Loucy (cell line): ENCODE data around the gene VPS13D.

Experiments
- H2AFZ ChIP-seq: fragments of 200-600 bp; sonication (generic); 2 replicates; pipeline ENCODE4 v1.6.0; 2016; ENCODE audit warnings: antibody characterized with exemption, mild to moderate bottlenecking, low read length, moderate library complexity
- H3F3A ChIP-seq: fragments of 200-600 bp; 2 replicates; pipeline ENCODE4 v1.6.0; 2016; ENCODE audit warnings: antibody characterized with exemption, low read depth, mild to moderate bottlenecking
- H3K27me3 ChIP-seq: fragments of 200-600 bp; sonication (generic); 2 replicates; pipeline ENCODE4 v1.6.1; 2014; ENCODE audit warnings: low read length, mild to moderate bottlenecking; ENCODE audit not compliant: insufficient read depth, poor library complexity, severe bottlenecking
- H3K36me3 ChIP-seq: fragments of 200-600 bp; sonication (generic); 2 replicates; pipeline ENCODE4 v1.6.1; 2016; ENCODE audit warnings: low read length; ENCODE audit not compliant: insufficient read depth
- H3K4me1 ChIP-seq: fragments of 200-600 bp; sonication (generic); 2 replicates; pipeline ENCODE4 v1.5.1; 2014; ENCODE audit warnings: low read length, mild to moderate bottlenecking; ENCODE audit not compliant: insufficient read depth, poor library complexity, severe bottlenecking
- H3K4me2 ChIP-seq: fragments of 200-600 bp; sonication (generic); 2 replicates; pipeline ENCODE4 v1.6.0; 2014; ENCODE audit warnings: antibody characterized with exemption, low read length, low read depth, mild to moderate bottlenecking; ENCODE audit not compliant: poor library complexity, severe bottlenecking
- H3K4me3 ChIP-seq: fragments of 200-600 bp; sonication (generic); 2 replicates; pipeline ENCODE4 v1.5.1; 2014; ENCODE audit warnings: low read length, mild to moderate bottlenecking, mixed read lengths; ENCODE audit not compliant: poor library complexity, severe bottlenecking
- H3K79me2 ChIP-seq: fragments of 200-600 bp; sonication (generic); 2 replicates; pipeline ENCODE4 v1.6.1; 2014; ENCODE audit warnings: low read length; ENCODE audit not compliant: insufficient read depth
- H3K9ac ChIP-seq: fragments of 200-600 bp; sonication (generic); 2 replicates; pipeline ENCODE4 v1.6.0; 2014; ENCODE audit warnings: mild to moderate bottlenecking, low read depth, low read length, moderate library complexity; ENCODE audit not compliant: poor library complexity, severe bottlenecking
- H3K9me2 ChIP-seq: fragments of 200-600 bp; sonication (generic); replicated peaks from 2 replicates; pipeline ENCODE4 v1.6.1; 2016; ENCODE audit warnings: low read depth, low read length, mixed read lengths
- H3K9me3 ChIP-seq: fragments of 200-600 bp; sonication (generic); 2 replicates; pipeline ENCODE4 v1.6.1; 2014; ENCODE audit warnings: mild to moderate bottlenecking, antibody characterized with exemption, low read length, low read depth; ENCODE audit not compliant: insufficient read depth
- H4K20me1 ChIP-seq: fragments of 200-600 bp; sonication (generic); 2 replicates; pipeline ENCODE4 v1.6.0; 2014; ENCODE audit warnings: antibody characterized with exemption, low read length, mild to moderate bottlenecking; ENCODE audit not compliant: insufficient read depth, poor library complexity, severe bottlenecking
- CTCF ChIP-seq: fragments of 200-600 bp; sonication (generic); conservative IDR thresholded peaks from 2 replicates; pipeline ENCODE4 v1.5.1; 2014; ENCODE audit warnings: mild to moderate bottlenecking, antibody characterized with exemption, low read length
- EZH2phosphoT487 ChIP-seq: fragments of 200-600 bp; IDR thresholded peaks from 2 replicates; pipeline ENCODE4 v1.6.1; 2018; ENCODE audit warnings: antibody characterized with exemption, mild to moderate bottlenecking, moderate library complexity, borderline replicate concordance

VPS13D gene

GRCh38 chr1:12530462-12531178 is 300.8 kb downstream of the VPS13D start:
- Histone ChIP-seq H2AFZ (no peak overlapping the region), H3K4me2 (no peak overlapping the region), H3K9ac (no peak overlapping the region), H3K9me2 (no peaks in the 10 kb centered on the region), H3K4me3 (no peak overlapping the region), H3K36me3 (no peaks in the 10 kb centered on the region), H4K20me1 (no peaks in the 10 kb centered on the region), H3K27me3 (no peaks in the 10 kb centered on the region), H3F3A (no peaks in the 10 kb centered on the region), H3K79me2 (no peaks in the 10 kb centered on the region), H3K9me3 (peaks cover 3% of the 10 kb centered on the region; the same call in 1 of the 2 replicates), H3K4me1 (peaks cover 2% of the 10 kb centered on the region)
- TF ChIP-seq EZH2phosphoT487 (no peak), CTCF (no peak)

GRCh38 chr1:12531179-12531499 is 301.3 kb downstream of the VPS13D start:
- no peaks in the 10 kb centered on the region for H3K36me3 ChIP-seq
- no peaks in the 10 kb centered on the region for H3F3A ChIP-seq
- H3K4me1 ChIP-seq, result no peaks in the 10 kb centered on the region
- H3K9me2 ChIP-seq, result no peaks in the 10 kb centered on the region
- H3K4me2 ChIP-seq, result no peak overlapping the region
- H3K9me3 ChIP-seq, result peaks cover 7% of the 10 kb centered on the region; the same call in 1 of the 2 replicates
- no peak overlapping the region for H2AFZ ChIP-seq
- no peak overlapping the region for H3K4me3 ChIP-seq
- no peaks in the 10 kb centered on the region for H3K79me2 ChIP-seq
- no peaks in the 10 kb centered on the region for H4K20me1 ChIP-seq
- no peaks in the 10 kb centered on the region for H3K27me3 ChIP-seq
- TF ChIP-seq CTCF (no peak), EZH2phosphoT487 (no peak)
- H3K9ac ChIP-seq, result no peak overlapping the region

- H3F3A ChIP-seq, result no peaks in the 10 kb centered on the region
- H4K20me1 ChIP-seq, result no peaks in the 10 kb centered on the region
- no peak for TF ChIP-seq EZH2phosphoT487
- no peak for TF ChIP-seq CTCF
Measured at GRCh38 chr1:12532405-12533315, 302.8 kb downstream of the VPS13D start.

More at GRCh38 chr1:12532405-12533315, 302.8 kb downstream of the VPS13D start:
- H3K27me3 ChIP-seq, result no peaks in the 10 kb centered on the region
- no peaks in the 10 kb centered on the region for H3K9me2 ChIP-seq
- no peak overlapping the region for H2AFZ ChIP-seq
- no peaks in the 10 kb centered on the region for H3K36me3 ChIP-seq
- H3K4me1 ChIP-seq, result no peaks in the 10 kb centered on the region
- H3K9me3 ChIP-seq, result peaks cover 10% of the 10 kb centered on the region; the same call in 1 of the 2 replicates
- H3K4me3 ChIP-seq, result no peak overlapping the region
- no peak overlapping the region for H3K9ac ChIP-seq
- no peaks in the 10 kb centered on the region for H3K79me2 ChIP-seq
- H3K4me2 ChIP-seq, result no peak overlapping the region
